ENCODE results near the gene HBEGF.
"Not testable (repeated sequence)": the region's sequence is repeated elsewhere in the genome, so short reads cannot be mapped to it uniquely, and the experiment has no call there.

Gene HBEGF

GRCh38 chr5:140360681-140361479 lies 14.5 kb upstream of the HBEGF start:
- no peak for DNase-seq (ENCODE audit: low spot score)

GRCh38 chr5:140360101-140360500 lies 13.7 kb upstream of the HBEGF start, which contains the start of gene SLC4A9:
Gene SLC4A9 (plus strand): TSS chr5:140360194. CDS start chr5:140360237, 43 bp downstream.
- DNase-seq (ENCODE audit: low spot score), result no peak

GRCh38 chr5:140358738-140359310 lies 12.4 kb upstream of the HBEGF start:
- peak; percentile 61 for DNase-seq (ENCODE audit: low spot score)

DNA sequence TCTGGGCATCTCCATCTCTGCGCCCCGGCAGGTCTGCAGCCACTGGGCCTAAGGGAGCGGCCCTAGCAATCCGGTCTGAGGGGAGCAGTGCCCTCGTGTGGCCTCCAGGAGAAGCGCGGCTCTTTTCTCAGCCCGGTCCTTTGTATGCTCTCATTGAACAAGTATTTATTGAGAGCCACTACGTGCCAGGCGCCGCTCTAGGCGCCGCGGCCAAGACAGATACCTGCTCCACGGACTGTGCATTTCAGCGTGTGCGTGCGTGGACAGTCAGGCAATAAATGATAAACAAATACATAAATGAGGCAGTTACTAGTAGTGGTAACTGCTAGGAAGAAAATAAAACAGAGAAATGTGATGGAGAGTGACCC lies 11.3 kb upstream of the HBEGF start:
- peak; percentile 94 for DNase-seq (ENCODE audit: low spot score)

GRCh38 chr5:140356853-140357725 lies 10.7 kb upstream of the HBEGF start:
- DNase-seq (ENCODE audit: low spot score), result no peak

DNA sequence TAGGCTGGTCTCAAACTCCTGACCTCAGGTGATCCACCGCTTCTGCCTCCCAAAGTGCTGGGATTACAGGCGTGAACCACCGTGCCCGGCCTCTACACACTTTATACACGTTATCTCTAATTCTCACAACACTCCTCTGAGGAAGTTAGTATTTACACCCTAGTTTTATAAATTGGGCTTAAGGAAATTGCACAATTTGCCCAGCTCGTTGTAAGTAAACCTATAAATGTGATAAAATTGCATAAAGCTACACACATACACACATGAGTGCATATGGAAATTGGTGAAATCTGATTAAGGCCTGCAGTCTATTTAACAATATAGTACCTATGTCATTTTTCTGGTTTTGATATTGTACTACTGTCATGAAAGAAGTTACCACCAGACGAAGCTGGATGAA lies 9.1 kb upstream of the HBEGF start:
- no peak for DNase-seq (ENCODE audit: low spot score)

DNA sequence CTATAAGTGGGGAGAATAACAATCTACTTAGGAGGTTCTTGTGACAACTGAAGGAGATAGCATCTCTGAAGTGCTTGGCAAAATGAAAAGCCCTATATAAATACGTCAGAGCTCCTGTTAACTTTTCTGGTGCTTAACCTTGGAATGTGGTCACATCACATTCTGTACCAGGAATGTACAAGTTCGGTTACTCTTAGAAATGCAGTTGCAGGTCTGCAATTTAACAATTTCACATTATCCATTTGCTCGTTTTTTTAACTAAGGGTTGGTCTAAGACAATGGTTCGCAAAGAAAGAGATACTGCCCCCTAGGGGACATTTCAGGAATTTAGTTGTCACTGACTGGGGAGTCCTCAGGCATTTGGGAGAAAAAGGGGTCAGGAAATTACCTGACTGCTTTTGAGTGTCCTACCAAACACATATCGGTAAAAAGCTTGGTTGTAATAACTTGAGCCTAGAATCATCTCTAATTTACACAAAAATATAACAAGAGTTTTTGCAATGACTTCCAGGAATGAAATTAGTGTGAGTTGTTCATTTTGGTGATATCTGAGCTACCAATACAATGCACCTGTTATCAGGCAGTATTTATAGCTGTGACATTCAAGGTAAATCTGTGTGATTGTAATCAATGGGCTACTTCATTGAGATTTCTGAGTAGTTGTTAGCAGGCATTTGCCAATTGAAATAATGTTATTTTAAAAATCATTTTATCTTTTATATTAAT lies 5.4 kb upstream of the HBEGF start:
- peak; percentile 88 for DNase-seq (ENCODE audit: low spot score)

DNA sequence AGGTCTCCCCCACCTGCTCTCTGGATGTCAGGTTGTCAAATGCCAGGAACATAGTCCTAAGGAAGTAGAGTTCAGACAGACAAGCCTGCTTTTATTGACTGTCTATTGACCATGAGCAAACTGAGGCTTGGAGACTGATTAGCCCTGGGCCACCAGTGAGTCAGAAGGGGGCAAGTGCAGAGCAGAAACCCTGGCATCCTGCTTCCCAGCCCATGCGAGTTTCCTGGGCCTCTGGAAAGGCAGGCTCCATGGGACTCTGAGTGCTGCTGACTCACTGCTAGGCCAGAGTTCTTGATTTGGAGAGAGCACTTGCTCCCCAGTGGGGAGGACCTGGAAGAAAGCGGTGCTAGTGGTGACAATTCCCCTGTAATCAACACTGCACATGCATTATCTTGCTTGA lies 2.8 kb upstream of the HBEGF start:
- no peak for DNase-seq (ENCODE audit: low spot score)

DNA sequence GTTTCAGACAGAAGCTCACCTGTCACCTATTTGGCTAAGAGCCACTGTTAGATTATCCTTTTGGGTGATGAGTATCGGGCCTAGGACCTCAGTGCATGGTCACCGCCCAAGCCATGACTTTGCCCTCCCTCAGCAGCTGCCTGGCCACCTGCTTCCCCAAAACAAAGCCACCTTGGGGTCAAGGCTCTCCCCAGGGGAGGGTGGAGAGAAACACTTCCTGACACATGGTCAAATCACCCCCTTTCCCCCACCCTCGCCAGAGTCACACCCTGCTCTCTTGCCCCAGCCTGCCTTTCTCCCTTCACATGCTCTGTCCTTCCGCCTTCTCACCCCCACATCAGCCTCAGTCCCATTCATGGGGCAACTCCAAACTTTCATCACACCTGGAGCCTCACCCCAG lies 1.7 kb upstream of the HBEGF start:
- DNase-seq (ENCODE audit: low spot score), result no peak

DNA sequence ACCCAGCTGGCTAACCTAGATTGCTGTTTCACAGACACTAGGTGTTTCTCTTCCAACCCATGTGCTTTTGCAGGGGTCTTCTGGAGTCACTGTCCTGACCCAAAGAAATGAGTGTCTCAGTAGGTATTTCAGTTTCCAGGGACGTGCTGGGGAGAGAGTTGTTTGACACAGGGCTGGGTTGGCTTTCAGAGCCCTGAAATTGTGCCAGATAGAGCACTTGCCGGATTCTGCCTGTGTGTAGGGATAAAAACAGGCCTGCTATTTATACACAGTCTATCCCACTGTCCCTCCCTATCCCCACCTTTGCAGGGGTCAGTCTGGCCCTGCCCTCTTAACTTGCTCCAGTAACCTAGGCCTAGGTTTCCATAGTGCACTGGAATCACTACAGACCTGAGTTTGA lies 957 bp upstream of the HBEGF start:
- no peak for DNase-seq (ENCODE audit: low spot score)

- DNase-seq (ENCODE audit: low spot score), result peak; percentile 55
Observed at GRCh38 chr5:140345919-140346347, 470 bp downstream of the HBEGF start.

GRCh38 chr5:140344683-140345423 lies 1.6 kb downstream of the HBEGF start:
- DNase-seq (ENCODE audit: low spot score), result peak; percentile 57

DNA sequence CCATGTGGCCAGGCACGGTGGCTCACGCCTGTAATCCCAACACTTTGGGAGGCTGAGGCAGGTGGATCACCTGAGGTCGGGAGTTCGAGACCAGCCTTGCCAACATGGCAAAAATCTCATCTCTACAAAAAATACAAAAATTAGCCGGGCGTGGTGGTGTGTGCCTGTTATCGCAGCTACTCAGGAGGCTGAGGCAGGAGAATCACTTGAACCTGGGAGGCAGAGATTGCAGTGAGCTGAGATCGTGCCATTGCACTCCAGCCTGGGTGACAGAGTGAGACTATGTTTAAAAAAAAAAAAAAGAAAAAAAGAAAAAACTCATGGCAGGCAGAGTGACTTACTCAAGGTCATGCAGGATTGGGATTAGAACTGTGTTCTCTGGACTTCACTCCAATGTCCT lies 2.6 kb downstream of the HBEGF start:
- not testable (repeated sequence) for DNase-seq (ENCODE audit: low spot score)

- no peak for DNase-seq (ENCODE audit: low spot score)
Observed at GRCh38 chr5:140342896-140343295, 3.5 kb downstream of the HBEGF start.

DNA sequence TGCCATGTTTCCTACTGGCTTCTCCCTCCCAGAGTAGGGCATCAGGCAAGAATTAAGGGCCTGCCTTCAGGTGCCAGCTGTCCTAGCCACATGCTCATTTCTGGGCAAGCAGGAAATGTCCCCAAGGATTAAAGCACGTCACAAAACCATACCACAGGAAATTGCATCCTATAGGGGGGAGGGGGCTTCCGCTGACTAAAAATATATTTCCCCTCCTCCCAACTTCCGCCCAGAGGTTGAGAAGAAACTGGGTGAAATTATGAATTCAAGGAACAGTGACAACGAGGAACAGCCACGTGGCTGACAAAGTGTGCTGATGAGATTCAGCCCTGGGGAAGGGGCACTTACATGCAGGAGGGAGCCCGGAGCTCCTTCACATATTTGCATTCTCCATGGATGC lies 4.1 kb downstream of the HBEGF start:
- DNase-seq (ENCODE audit: low spot score), result no peak

DNA sequence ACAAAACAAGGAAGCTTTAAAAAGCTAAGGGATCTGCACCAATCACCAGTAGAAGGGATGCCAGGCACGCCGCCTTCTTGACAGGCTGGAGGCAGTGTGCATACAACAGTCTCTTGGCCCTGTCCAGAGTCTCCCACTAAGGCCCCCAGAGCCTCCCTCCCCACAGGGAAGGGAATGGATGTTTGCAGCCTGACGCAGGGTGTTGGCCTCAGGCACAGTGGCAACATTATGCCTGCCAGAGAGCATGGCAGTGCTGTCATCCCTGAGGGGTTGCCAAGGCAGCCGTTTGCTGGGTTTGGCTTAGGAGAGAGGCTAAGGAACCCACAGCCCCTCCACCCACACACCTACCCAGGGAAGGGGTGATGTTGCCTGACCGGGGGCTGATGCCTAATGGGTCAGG lies 4.8 kb downstream of the HBEGF start:
- DNase-seq (ENCODE audit: low spot score), result no peak

- DNase-seq (ENCODE audit: low spot score), result no peak
Observed at GRCh38 chr5:140340605-140341121, 5.7 kb downstream of the HBEGF start.

DNA sequence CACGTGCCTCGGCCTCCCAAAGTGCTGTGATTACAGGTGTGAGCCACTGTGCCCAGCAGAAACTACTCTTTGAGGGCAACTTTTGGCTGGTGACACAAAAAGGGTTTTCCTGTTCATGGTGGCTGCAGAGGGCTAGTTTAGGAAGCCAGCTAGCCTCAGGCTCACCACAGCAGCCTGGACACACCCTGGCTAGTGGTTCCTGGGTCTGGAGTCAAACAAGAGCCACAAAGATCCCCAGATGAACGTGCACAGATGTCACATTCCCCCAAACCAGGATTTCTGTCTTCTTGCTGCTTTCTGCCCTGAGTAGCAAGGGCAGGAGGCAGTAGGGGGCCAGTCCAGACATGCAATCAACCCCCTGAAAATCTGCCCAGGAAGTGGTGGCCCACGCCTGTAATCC lies 6.8 kb downstream of the HBEGF start:
- DNase-seq (ENCODE audit: low spot score), result no peak

GRCh38 chr5:140338908-140339307 lies 7.5 kb downstream of the HBEGF start:
- DNase-seq (ENCODE audit: low spot score), result no peak

DNA sequence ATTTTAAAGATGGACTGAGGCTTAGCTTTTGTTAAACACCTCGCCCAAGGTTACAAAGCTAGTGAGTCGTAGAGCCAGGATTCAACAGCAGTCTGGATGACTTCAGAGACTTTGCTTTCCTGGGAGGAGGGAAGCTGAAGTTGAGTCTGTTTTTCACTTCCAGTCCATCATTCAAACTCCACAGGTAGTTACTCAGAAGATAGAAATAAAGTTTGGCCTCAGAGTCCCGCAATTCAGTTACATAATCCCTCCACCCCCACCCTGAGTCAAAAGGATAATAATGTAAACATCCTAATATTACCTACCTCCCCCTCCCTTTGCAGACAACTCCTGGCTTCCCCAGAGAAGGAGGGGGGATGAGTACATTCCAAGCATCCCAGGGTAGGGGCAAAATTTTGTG lies 8.1 kb downstream of the HBEGF start:
- no peak for DNase-seq (ENCODE audit: low spot score)

DNA sequence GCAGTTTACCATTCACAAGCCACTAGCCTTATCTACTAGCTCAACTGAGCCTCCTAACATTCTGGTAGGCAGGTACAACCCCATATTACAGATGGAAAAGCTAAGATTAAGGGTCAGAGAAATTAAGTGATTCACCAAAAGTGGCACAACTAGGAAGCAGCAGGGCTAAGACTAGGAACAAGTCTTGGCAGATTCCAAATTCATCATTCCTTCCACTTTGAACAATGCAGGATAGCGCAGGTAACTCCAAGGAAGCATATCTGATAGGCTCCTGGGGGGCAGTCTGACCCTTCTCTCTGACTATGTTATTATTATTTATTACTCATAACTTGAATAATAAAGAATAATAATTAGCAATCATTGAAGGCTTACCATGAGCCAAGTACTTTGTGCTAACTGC lies 8.5 kb downstream of the HBEGF start:
- no peak for DNase-seq (ENCODE audit: low spot score)
